HCEC 1CT (cell line): ENCODE data around the gene PTTG1.

Experiments
- DNase-seq: peaks from one replicate; pipeline ENCODE4 v3.0.0-alpha.2; 2017

The PTTG1 gene

GRCh38 chr5:160456480-160457177, 35.0 kb downstream of the PTTG1 start:
- DNase-seq: no peak

- no peak for DNase-seq
Measured at GRCh38 chr5:160457252-160457651, 35.6 kb downstream of the PTTG1 start.

- DNase-seq: peak; percentile 9
Measured at GRCh38 chr5:160458806-160459800, 37.4 kb downstream of the PTTG1 start.

GRCh38 chr5:160460377-160461049, 38.9 kb downstream of the PTTG1 start:
- peak; percentile 30 for DNase-seq

- no peak for DNase-seq
Measured at GRCh38 chr5:160461378-160461777, 39.7 kb downstream of the PTTG1 start.

GRCh38 chr5:160462167-160462566, 40.5 kb downstream of the PTTG1 start:
- DNase-seq: no peak

- no peak for DNase-seq
Measured at GRCh38 chr5:160463227-160463626, 41.6 kb downstream of the PTTG1 start.

- peak; percentile 93 for DNase-seq
Measured at GRCh38 chr5:160463740-160464465, 42.2 kb downstream of the PTTG1 start.

GRCh38 chr5:160464466-160464797, 42.8 kb downstream of the PTTG1 start:
- no peak for DNase-seq

GRCh38 chr5:160466116-160466515, 44.5 kb downstream of the PTTG1 start:
- no peak for DNase-seq

- no peak for DNase-seq
Measured at GRCh38 chr5:160466889-160467554, 45.4 kb downstream of the PTTG1 start.

- DNase-seq: no peak
Measured at GRCh38 chr5:160467555-160468362, 46.1 kb downstream of the PTTG1 start.

- no peak for DNase-seq
Measured at GRCh38 chr5:160468363-160468975, 46.8 kb downstream of the PTTG1 start.

GRCh38 chr5:160469156-160470144, 47.8 kb downstream of the PTTG1 start:
- DNase-seq: no peak

- DNase-seq: no peak
Measured at GRCh38 chr5:160470437-160471361, 49.0 kb downstream of the PTTG1 start.

- DNase-seq: no peak
Measured at GRCh38 chr5:160471761-160472160, 50.1 kb downstream of the PTTG1 start.

GRCh38 chr5:160472482-160472881, 50.8 kb downstream of the PTTG1 start:
- DNase-seq: no peak

GRCh38 chr5:160473681-160474080, 52.0 kb downstream of the PTTG1 start:
- DNase-seq: no peak
